HFF-Myc (cell line): ENCODE data around the gene GRAP2.
"Not testable (repeated sequence)": the region's sequence is repeated elsewhere in the genome, so short reads cannot be mapped to it uniquely, and the experiment has no call there.

ENCODE experiments used
- DNase-seq: peaks from one replicate; pipeline ENCODE4 v3.0.0-alpha.2; 2011; ENCODE audit warnings: low read depth; ENCODE audit errors: extremely low read depth
- H3K4me3 ChIP-seq: replicated peaks from 2 replicates; pipeline ENCODE4 v1.5.1; 2011; ENCODE audit warnings: low read depth, mild to moderate bottlenecking, control low read depth, low read length
- CTCF ChIP-seq: IDR thresholded peaks from 2 replicates; pipeline ENCODE4 v1.5.1; 2012; ENCODE audit warnings: mild to moderate bottlenecking, low read depth, low read length, control low read depth; ENCODE audit errors: missing control alignments

GRAP2 gene

GRCh38 chr22:39943953-39944872 is 43.3 kb downstream of the GRAP2 start:
- TF ChIP-seq CTCF = no peak
- H3K4me3 ChIP-seq = no peak overlapping the region
- DNase-seq = no peak

GRCh38 chr22:39946126-39946502 is 45.2 kb downstream of the GRAP2 start:
- TF ChIP-seq CTCF = no peak
- H3K4me3 ChIP-seq = no peak overlapping the region
- no peak for DNase-seq

GRCh38 chr22:39946503-39947219 is 45.8 kb downstream of the GRAP2 start:
- H3K4me3 ChIP-seq = no peak overlapping the region
- no peak for DNase-seq
- no peak for TF ChIP-seq CTCF

GRCh38 chr22:39947220-39948216 is 46.6 kb downstream of the GRAP2 start:
- H3K4me3 ChIP-seq = no peak overlapping the region
- no peak for TF ChIP-seq CTCF
- no peak for DNase-seq

GRCh38 chr22:39949964-39950737 is 49.3 kb downstream of the GRAP2 start:
- no peak overlapping the region for H3K4me3 ChIP-seq
- no peak for TF ChIP-seq CTCF
- no peak for DNase-seq

- not testable (repeated sequence) for H3K4me3 ChIP-seq, DNase-seq
Measured at GRCh38 chr22:39951603-39952293, 50.9 kb downstream of the GRAP2 start.
